GM18909 (cell line): Measurements from ENCODE around the gene FMO5.
"Not testable (repeated sequence)": the region's sequence is repeated elsewhere in the genome, so short reads cannot be mapped to it uniquely, and the experiment has no call there.

Experiments
- ATAC-seq: cut with Tn5 transposase; IDR thresholded peaks from one replicate; pipeline ENCODE4 v1.9.1; 2021; ENCODE audit warnings: mild to moderate bottlenecking; ENCODE audit not compliant: unreplicated experiment, poor library complexity

The FMO5 gene

GRCh38 chr1:147240131-147240721, 15.1 kb upstream of the FMO5 start:
- ATAC-seq = not testable (repeated sequence)

- no peak for ATAC-seq
These were observed 14.0 kb upstream of the FMO5 start for GRCh38 chr1:147238925-147239820.

GRCh38 chr1:147238053-147238902, 13.1 kb upstream of the FMO5 start:
- ATAC-seq = no peak

GRCh38 chr1:147236959-147237791, 12.0 kb upstream of the FMO5 start:
- no peak for ATAC-seq

GRCh38 chr1:147236448-147236847, 11.3 kb upstream of the FMO5 start:
- no peak for ATAC-seq

GRCh38 chr1:147235822-147236221, 10.7 kb upstream of the FMO5 start:
- no peak for ATAC-seq

GRCh38 chr1:147233903-147234302, 8.8 kb upstream of the FMO5 start:
- not testable (repeated sequence) for ATAC-seq

GRCh38 chr1:147231032-147231431, 5.9 kb upstream of the FMO5 start:
- ATAC-seq = not testable (repeated sequence)

GRCh38 chr1:147223740-147224615, 1.2 kb downstream of the FMO5 start:
- ATAC-seq = no peak

GRCh38 chr1:147218606-147219005, 6.5 kb downstream of the FMO5 start:
- no peak for ATAC-seq

GRCh38 chr1:147217141-147217540, 8.0 kb downstream of the FMO5 start:
- ATAC-seq = no peak

GRCh38 chr1:147216124-147216523, 9.0 kb downstream of the FMO5 start:
- no peak for ATAC-seq

GRCh38 chr1:147215540-147215916, 9.6 kb downstream of the FMO5 start:
- no peak for ATAC-seq

GRCh38 chr1:147214842-147215539, 10.1 kb downstream of the FMO5 start:
- no peak for ATAC-seq

- no peak for ATAC-seq
These were observed 10.8 kb downstream of the FMO5 start for GRCh38 chr1:147214325-147214724.

- ATAC-seq = no peak
These were observed 11.9 kb downstream of the FMO5 start for GRCh38 chr1:147213271-147213670.

GRCh38 chr1:147211577-147211976, 13.6 kb downstream of the FMO5 start:
- no peak for ATAC-seq

GRCh38 chr1:147210987-147211386, 14.2 kb downstream of the FMO5 start:
- ATAC-seq = no peak
